Measurements from ENCODE around the gene FMOD. TPM values are rescaled to one million over a fixed set of nuclear protein-coding genes. Genes with fewer than 3 reads are reported as not detected.

FMOD gene
- total RNA-seq, 4 donors from 2014 or later, result 13.3 to 36.6 (median 22.9) TPM

- Histone ChIP-seq H3K27ac (peak overlapping the region; percentile 93), H3K4me1 (peaks cover 62% of the 10 kb centered on the region), H3K4me3 (peak overlapping the region; percentile 56), H3K9me3 (no peaks in the 10 kb centered on the region), H3K27me3 (no peaks in the 10 kb centered on the region), H3K36me3 (no peaks in the 10 kb centered on the region)
- DNase-seq (ENCODE audit: low spot score in 2 of 2), result peak; percentile 95 to 97
- WGBS, result 6% methylated on average over 44 of the region's 49 CpGs
- TF ChIP-seq POLR2A (IDR thresholded peaks at IDR 0.05), result peak in 1 of 2 donors; percentile 31
- no peak for TF ChIP-seq POLR2AphosphoS5 (IDR thresholded peaks at IDR 0.05)
Observed at GRCh38 chr1:203326830-203327683, 23.9 kb downstream of the FMOD start.

GRCh38 chr1:203325418-203326091 lies 25.4 kb downstream of the FMOD start:
- WGBS, result 58% methylated on average over 13 of the region's 13 CpGs
- Histone ChIP-seq H3K4me3 (no peak overlapping the region), H3K9me3 (no peaks in the 10 kb centered on the region), H3K27ac (peak overlapping the region; percentile 66), H3K36me3 (no peaks in the 10 kb centered on the region), H3K27me3 (no peaks in the 10 kb centered on the region), H3K4me1 (peaks cover 77% of the 10 kb centered on the region)
- peak in 1 of 2 donors; percentile 80 for DNase-seq (ENCODE audit: low spot score in 2 of 2)
- TF ChIP-seq POLR2AphosphoS5 (IDR thresholded peaks at IDR 0.05) (no peak), EP300 (IDR thresholded peaks at IDR 0.05) (no peak), CTCF (IDR thresholded peaks at IDR 0.05) (no peak), POLR2A (IDR thresholded peaks at IDR 0.05) (no peak)

- no peaks in the 10 kb centered on the region for H3K9me3 ChIP-seq
- no peaks in the 10 kb centered on the region for H3K27me3 ChIP-seq
- DNase-seq (ENCODE audit: low spot score in 2 of 2), result no peak
- H3K36me3 ChIP-seq, result no peaks in the 10 kb centered on the region
- H3K4me3 ChIP-seq, result no peak overlapping the region
- 72% methylated on average over 5 of the region's 5 CpGs for WGBS
- TF ChIP-seq POLR2A (IDR thresholded peaks at IDR 0.05) (no peak), CTCF (IDR thresholded peaks at IDR 0.05) (no peak), EP300 (IDR thresholded peaks at IDR 0.05) (no peak), POLR2AphosphoS5 (IDR thresholded peaks at IDR 0.05) (no peak)
- peaks cover 82% of the 10 kb centered on the region for H3K4me1 ChIP-seq
- peak overlapping the region; percentile 66 for H3K27ac ChIP-seq
Observed at GRCh38 chr1:203325026-203325417, 25.9 kb downstream of the FMOD start.

- no peak for TF ChIP-seq CTCF (IDR thresholded peaks at IDR 0.05)
- TF ChIP-seq POLR2A (IDR thresholded peaks at IDR 0.05), result no peak
- no peak for TF ChIP-seq EP300 (IDR thresholded peaks at IDR 0.05)
- TF ChIP-seq POLR2AphosphoS5 (IDR thresholded peaks at IDR 0.05), result no peak
- no peaks in the 10 kb centered on the region for H3K36me3 ChIP-seq
- H3K4me3 ChIP-seq, result no peak overlapping the region
- H3K9me3 ChIP-seq, result no peaks in the 10 kb centered on the region
- peaks cover 85% of the 10 kb centered on the region for H3K4me1 ChIP-seq
- no peak for DNase-seq (ENCODE audit: low spot score in 2 of 2)
- 72% methylated on average over 15 of the region's 15 CpGs for WGBS
- no peaks in the 10 kb centered on the region for H3K27me3 ChIP-seq
- peak overlapping the region; percentile 66 for H3K27ac ChIP-seq
Observed at GRCh38 chr1:203324105-203325025, 26.6 kb downstream of the FMOD start.

GRCh38 chr1:203323587-203323986 lies 27.3 kb downstream of the FMOD start:
- H3K9me3 ChIP-seq, result no peaks in the 10 kb centered on the region
- no peak for DNase-seq (ENCODE audit: low spot score in 2 of 2)
- no peaks in the 10 kb centered on the region for H3K27me3 ChIP-seq
- WGBS, result 67% methylated on average over 3 of the region's 3 CpGs
- TF ChIP-seq CTCF (IDR thresholded peaks at IDR 0.05) (no peak), POLR2AphosphoS5 (IDR thresholded peaks at IDR 0.05) (no peak), EP300 (IDR thresholded peaks at IDR 0.05) (no peak), POLR2A (IDR thresholded peaks at IDR 0.05) (no peak)
- no peak overlapping the region for H3K4me3 ChIP-seq
- peaks cover 85% of the 10 kb centered on the region for H3K4me1 ChIP-seq
- H3K27ac ChIP-seq, result peak overlapping the region; percentile 66
- H3K36me3 ChIP-seq, result no peaks in the 10 kb centered on the region
